NK-92 (cell line): Measurements from ENCODE around the gene CNBD2.
"Not testable (repeated sequence)": the region's sequence is repeated elsewhere in the genome, so short reads cannot be mapped to it uniquely, and the experiment has no call there.

Source experiments
- DNase-seq: peaks from one replicate; lab custom pipeline; 2025; ENCODE audit not compliant: unreplicated experiment; lab: John Stamatoyannopoulos, UW

CNBD2 gene

GRCh38 chr20:35974256-35974655 lies 5.9 kb downstream of the CNBD2 start:
- DNase-seq, result no peak

GRCh38 chr20:35975576-35976373 lies 7.4 kb downstream of the CNBD2 start:
- DNase-seq, result no peak

GRCh38 chr20:35978041-35978513 lies 9.7 kb downstream of the CNBD2 start:
- DNase-seq, result no peak

GRCh38 chr20:35979544-35979943 lies 11.2 kb downstream of the CNBD2 start:
- no peak for DNase-seq

- DNase-seq, result no peak
Observed at GRCh38 chr20:35981969-35982368, 13.6 kb downstream of the CNBD2 start.

GRCh38 chr20:35984382-35984781 lies 16.0 kb downstream of the CNBD2 start:
- no peak for DNase-seq

DNA sequence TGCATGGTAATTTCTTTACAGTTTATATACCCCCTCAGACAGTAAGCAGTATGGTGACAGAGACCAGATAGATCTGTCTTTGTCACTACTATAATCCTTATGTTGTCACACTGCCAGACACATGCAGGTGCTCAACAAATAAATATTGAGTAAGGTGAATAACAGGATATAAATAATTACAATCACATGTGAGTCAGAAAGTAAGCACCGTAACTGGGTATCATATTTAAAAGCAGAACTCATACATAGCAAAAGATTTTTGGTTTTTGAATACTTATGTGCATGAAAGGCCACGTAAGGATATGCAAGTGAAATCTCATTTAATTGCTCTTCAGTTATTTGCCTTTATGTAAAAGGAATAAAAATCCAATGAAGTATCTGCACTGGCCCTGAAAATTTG lies 17.4 kb downstream of the CNBD2 start:
- no peak for DNase-seq

- no peak for DNase-seq
Observed at GRCh38 chr20:35988910-35989463, 20.6 kb downstream of the CNBD2 start.

DNA sequence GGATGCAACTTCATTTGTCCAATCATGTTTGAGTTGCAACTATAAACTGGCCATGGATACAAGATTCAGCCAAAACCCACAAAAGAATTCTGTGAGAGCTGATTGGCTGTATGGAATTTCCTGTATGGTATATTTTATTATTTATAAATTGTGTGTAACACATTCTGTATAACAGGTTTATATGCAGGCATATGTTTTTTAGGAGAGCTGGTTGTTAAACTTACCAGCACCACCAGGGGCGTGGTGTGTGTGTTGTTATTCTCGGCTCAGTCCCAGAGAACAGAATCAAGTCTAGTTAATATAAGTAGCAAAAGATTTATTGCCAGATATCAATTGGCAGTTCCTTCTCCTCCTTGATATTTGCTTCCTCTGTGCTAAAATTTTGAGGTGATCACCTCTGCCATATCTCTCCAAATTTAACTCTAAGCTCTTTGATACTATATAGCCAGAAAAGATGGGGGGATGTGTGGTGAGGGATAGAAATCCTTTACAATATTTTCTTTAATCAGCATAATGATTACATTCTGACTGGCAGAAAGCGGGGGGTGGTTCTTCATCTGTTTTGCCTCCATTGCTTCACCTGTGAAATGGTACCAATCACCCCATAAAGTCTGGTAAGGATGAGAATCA lies 22.9 kb downstream of the CNBD2 start:
- no peak for DNase-seq

DNA sequence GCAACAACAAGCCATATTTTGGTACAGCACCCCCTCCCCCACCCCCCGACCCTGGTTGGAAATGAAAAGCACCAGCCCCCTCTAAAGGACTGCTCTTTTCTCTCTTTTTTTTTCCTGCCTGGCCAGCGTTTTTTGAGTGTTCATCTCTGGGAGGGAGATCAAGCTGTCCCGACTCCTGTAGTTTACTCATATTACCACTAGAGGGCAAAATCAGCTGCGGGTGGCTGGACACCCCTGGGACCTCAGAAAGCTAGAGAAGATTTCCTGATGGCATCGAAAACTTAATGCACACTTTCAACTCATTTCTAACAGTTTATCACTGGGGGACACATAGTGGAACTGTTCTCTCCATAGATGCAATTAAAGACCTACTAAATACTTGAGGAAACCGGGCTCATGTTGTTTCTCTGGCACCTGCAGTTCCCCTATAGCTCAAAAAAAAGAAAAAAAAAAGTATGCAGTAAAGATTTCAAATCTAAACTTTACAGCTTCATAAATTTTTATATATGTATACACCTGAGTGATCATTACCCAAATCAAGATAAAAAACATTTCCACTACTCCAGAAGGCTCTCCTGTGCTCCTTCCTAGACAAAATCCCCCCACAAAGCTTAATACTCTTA lies 24.4 kb downstream of the CNBD2 start:
- DNase-seq, result no peak

GRCh38 chr20:35994994-35995453 lies 26.6 kb downstream of the CNBD2 start:
- peak; percentile 13 for DNase-seq

GRCh38 chr20:35996492-35996891 lies 28.1 kb downstream of the CNBD2 start:
- not testable (repeated sequence) for DNase-seq

GRCh38 chr20:36001331-36001730 lies 32.9 kb downstream of the CNBD2 start:
- not testable (repeated sequence) for DNase-seq

GRCh38 chr20:36002855-36003254 lies 34.5 kb downstream of the CNBD2 start:
- no peak for DNase-seq

- DNase-seq, result no peak
Observed at GRCh38 chr20:36004045-36004444, 35.7 kb downstream of the CNBD2 start.

DNA sequence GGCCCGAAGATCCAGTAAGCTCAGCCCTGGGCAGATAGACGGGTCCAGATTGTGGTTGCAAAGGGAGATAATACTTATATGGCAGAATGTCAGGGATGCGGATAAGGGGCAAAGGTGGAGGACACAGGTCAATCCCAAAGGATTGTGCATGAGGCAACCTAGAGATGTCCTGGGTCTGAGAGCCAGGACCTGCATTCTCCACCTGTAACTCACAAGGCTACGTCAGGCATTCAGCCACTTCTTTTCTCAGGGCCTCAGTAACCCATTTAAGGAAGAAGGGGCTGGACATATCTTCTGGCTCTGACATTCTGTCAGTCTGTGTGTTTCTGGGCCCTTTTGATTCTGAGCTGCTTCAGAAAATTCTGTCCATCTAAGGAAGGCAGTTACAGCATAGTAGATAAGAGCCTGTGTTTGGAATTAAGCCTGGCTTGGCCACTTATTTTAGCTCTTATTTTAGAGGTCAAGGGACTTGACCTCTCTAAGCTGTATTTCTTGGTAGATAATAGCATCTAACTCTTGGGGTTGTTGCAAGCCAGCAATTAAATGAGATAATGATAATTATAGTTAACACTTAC lies 40.2 kb downstream of the CNBD2 start:
- no peak for DNase-seq

GRCh38 chr20:36010076-36010475 lies 41.7 kb downstream of the CNBD2 start:
- no peak for DNase-seq

GRCh38 chr20:36010825-36011224 lies 42.4 kb downstream of the CNBD2 start:
- DNase-seq, result no peak

DNA sequence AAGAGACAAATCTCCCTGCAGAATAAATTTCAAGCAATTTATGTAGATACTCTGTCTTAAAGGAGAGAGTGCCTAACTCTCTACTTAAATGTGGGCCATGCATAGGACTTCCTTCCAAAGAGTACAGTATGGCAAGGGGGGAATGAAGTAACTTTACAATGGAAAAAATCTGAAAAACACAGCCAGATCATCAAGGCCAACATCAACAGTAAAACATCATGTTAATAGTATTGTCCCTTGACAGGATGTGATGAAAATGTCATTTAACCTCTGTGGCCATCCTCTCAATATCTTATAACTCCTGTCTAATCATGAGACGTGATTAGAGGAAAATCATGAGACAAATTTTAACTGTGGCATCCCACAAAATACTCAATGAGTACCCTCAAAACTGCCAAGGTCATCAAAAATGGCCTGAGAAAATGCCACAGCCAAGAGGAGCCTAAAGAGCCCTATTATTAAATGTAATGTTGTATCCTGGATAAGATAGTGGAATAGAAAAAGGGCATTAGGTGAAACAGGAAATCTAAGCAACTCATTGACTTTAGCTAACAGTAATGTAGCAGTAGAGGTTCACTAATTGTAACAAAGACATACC lies 47.5 kb downstream of the CNBD2 start:
- no peak for DNase-seq

GRCh38 chr20:36017048-36017951 lies 48.9 kb downstream of the CNBD2 start:
- no peak for DNase-seq
